Epithelial cell of esophagus (primary cell): ENCODE data around the gene BCL2L12.
"Not testable (repeated sequence)": the region's sequence is repeated elsewhere in the genome, so short reads cannot be mapped to it uniquely, and the experiment has no call there.

Experiments
- DNase-seq: peaks from one replicate; pipeline ENCODE4 v3.0.0; 2010; ENCODE audit warnings: low read depth
- H3K4me3 ChIP-seq: 2 replicates; pipeline ENCODE4 v1.5.1; 2011; ENCODE audit warnings: mild to moderate bottlenecking, low read length, control low read depth
- TF ChIP-seq, protein P1 (sequence below): IDR thresholded peaks from 2 replicates; pipeline ENCODE4 v1.5.1; 2011; ENCODE audit warnings: low read depth, mild to moderate bottlenecking, low read length, control low read depth, inconsistent platforms; ENCODE audit not compliant: insufficient read depth; ENCODE audit errors: missing control alignments

The BCL2L12 gene

GRCh38 chr19:49665351-49666119 is at the start of gene BCL2L12, which contains the start of gene IRF3:
TSS of gene BCL2L12 (plus strand) at chr19:49665933. CDS start at chr19:49666693, 760 bp downstream.
TSS of gene IRF3 (minus strand) at chr19:49665857. CDS start at chr19:49664838, 1,019 bp downstream.
- DNase-seq: peak; percentile 96
- H3K4me3 ChIP-seq: peak within 1 kb of the TSS; percentile 98
- TF ChIP-seq, protein P1, sequence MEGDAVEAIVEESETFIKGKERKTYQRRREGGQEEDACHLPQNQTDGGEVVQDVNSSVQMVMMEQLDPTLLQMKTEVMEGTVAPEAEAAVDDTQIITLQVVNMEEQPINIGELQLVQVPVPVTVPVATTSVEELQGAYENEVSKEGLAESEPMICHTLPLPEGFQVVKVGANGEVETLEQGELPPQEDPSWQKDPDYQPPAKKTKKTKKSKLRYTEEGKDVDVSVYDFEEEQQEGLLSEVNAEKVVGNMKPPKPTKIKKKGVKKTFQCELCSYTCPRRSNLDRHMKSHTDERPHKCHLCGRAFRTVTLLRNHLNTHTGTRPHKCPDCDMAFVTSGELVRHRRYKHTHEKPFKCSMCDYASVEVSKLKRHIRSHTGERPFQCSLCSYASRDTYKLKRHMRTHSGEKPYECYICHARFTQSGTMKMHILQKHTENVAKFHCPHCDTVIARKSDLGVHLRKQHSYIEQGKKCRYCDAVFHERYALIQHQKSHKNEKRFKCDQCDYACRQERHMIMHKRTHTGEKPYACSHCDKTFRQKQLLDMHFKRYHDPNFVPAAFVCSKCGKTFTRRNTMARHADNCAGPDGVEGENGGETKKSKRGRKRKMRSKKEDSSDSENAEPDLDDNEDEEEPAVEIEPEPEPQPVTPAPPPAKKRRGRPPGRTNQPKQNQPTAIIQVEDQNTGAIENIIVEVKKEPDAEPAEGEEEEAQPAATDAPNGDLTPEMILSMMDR: no peak

GRCh38 chr19:49616532-49616931 is 49.2 kb upstream of the BCL2L12 start:
- DNase-seq: no peak
- TF ChIP-seq, protein P1: no peak

GRCh38 chr19:49616945-49617344 is 48.8 kb upstream of the BCL2L12 start:
- TF ChIP-seq, protein P1: no peak
- no peak for DNase-seq
- no peak overlapping the region for H3K4me3 ChIP-seq

More at GRCh38 chr19:49616532-49616931, 49.2 kb upstream of the BCL2L12 start:
- H3K4me3 ChIP-seq: no peak overlapping the region

DNA sequence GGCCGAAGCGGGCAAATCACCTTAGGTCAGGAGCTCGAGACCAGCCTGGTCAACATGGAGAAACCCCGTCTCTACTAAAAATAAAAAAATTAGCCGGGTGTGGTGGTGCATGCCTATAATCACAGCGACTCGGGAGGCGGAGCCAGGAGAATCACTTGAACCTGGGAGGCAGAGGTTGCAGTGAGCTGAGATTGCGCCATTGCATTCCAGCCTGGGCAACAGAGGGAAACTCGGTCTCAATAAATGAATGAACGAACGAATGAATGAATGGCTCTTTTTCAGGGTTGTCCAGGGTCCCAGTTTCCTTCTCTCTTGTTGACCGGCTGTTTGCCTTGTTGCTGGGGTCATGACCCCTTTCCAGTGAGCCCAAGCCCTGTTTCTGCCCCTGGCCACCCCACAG is 47.9 kb upstream of the BCL2L12 start:
- DNase-seq, H3K4me3 ChIP-seq: not testable (repeated sequence)

DNA sequence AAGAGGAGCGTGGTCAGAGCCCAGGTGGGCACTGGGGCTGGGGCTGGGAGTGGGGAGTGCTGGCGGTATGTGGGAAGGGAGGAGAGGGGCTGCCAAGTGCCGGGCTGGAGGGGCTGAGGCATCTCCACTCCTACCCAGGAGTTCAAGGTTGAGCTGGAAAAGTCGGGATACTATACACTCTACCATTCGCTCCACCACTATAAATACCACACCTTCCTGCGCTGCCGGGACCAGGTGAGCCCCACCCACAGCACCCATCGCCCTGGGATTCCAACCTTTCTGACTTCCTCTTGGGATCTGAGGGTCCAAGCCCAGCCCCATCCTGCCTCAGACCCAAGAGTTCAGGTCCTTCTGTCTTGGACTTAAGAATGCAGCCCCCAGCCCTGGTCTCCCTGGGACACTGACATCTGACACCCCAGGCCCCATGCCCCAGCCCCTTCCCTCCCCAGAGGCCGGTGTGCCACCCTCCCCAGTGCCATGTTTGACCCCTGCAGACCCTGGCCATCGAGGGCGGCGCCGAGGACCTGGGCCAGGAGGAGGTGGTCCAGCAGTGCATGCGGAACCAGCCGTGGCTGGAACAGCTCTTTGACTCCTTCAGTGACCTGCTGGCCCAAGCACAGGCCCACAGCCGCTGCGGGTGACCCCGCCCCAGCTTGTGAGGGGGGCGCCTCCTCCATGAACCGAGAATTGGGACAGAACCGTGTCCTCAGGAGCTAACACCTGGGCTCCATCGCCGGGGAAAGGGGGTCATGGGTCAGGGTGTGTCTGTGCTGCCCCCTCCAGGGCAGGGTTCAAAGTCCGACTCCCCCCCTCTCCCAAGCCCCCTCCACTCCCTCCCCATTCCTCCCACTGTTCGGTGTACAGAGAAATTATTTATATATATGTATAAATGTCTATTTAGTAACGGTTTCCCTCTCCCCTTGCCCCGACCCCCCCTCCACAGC is 40.5 kb upstream of the BCL2L12 start:
- TF ChIP-seq, protein P1: no peak
- DNase-seq: no peak
- no peak overlapping the region for H3K4me3 ChIP-seq

- H3K4me3 ChIP-seq: no peak overlapping the region
- no peak for DNase-seq
- TF ChIP-seq, protein P1: no peak
Observed at GRCh38 chr19:49626226-49626625, 39.5 kb upstream of the BCL2L12 start.

- H3K4me3 ChIP-seq: no peak overlapping the region
- TF ChIP-seq, protein P1: no peak
- DNase-seq: no peak
Observed at GRCh38 chr19:49629659-49630058, 36.1 kb upstream of the BCL2L12 start.
